ENCODE data around the gene DDX59.

The DDX59 gene

GRCh38 chr1:200620273-200621131 is 49.2 kb downstream of the DDX59 start, which contains the start of gene KIF14:
Gene KIF14, minus strand, starts transcription at chr1:200620751. Its CDS starts 2,028 bp downstream, at chr1:200618723.
- Histone ChIP-seq H3K27ac (ENCODE audit: insufficient read depth, low read length, poor library complexity, severe bottlenecking) (peak within 1 kb of the TSS; percentile 44), H3K36me3 (ENCODE audit: control insufficient read depth, insufficient read depth, low read length) (no peaks in the 10 kb centered on the region), H3K4me1 (ENCODE audit: control insufficient read depth, insufficient read depth, low read length, poor library complexity, severe bottlenecking) (peaks cover 12% of the 10 kb centered on the region), H3K4me3 (ENCODE audit: insufficient read depth, low read depth, low read length, poor library complexity, severe bottlenecking) (peak within 1 kb of the TSS; percentile 63), H3K27me3 (replicated peaks; ENCODE audit: control insufficient read depth, insufficient read depth, low read length, poor library complexity, severe bottlenecking) (no peaks in the 10 kb centered on the region), H3K9me3 (ENCODE audit: control insufficient read depth, low read length) (no peaks in the 10 kb centered on the region)
- peak; percentile 86 to 89 (median 86) for DNase-seq

DNA sequence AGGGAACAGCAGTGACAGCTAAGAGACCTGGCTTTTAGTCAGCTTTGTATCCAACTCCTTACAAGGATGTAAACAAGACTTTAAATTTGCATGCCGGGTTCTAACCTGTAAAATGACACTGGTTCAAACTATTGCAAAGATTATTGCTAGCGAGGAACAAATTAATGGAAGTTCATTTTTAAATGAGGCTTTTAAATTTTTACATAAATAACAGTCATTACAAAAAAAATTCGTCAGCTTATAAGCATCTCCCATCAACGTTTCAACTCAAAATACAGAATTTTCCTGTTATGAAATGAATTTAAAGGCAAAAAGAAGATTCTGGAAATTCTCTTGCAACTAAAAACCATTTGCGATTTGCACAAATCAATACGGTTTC is 49.8 kb downstream of the DDX59 start:
- H3K9me3 ChIP-seq (ENCODE audit: control insufficient read depth, low read length): no peaks in the 10 kb centered on the region
- H3K27me3 ChIP-seq (replicated peaks; ENCODE audit: control insufficient read depth, insufficient read depth, low read length, poor library complexity, severe bottlenecking): no peaks in the 10 kb centered on the region
- peak overlapping the region; percentile 63 for H3K4me3 ChIP-seq (ENCODE audit: insufficient read depth, low read depth, low read length, poor library complexity, severe bottlenecking)
- DNase-seq: no peak
- peaks cover 12% of the 10 kb centered on the region for H3K4me1 ChIP-seq (ENCODE audit: control insufficient read depth, insufficient read depth, low read length, poor library complexity, severe bottlenecking)
- H3K27ac ChIP-seq (ENCODE audit: insufficient read depth, low read length, poor library complexity, severe bottlenecking): no peak overlapping the region
- no peaks in the 10 kb centered on the region for H3K36me3 ChIP-seq (ENCODE audit: control insufficient read depth, insufficient read depth, low read length)

- no peak for DNase-seq
- H3K4me1 ChIP-seq (ENCODE audit: control insufficient read depth, insufficient read depth, low read length, poor library complexity, severe bottlenecking): no peaks in the 10 kb centered on the region
- H3K9me3 ChIP-seq (ENCODE audit: control insufficient read depth, low read length): no peaks in the 10 kb centered on the region
- H3K36me3 ChIP-seq (ENCODE audit: control insufficient read depth, insufficient read depth, low read length): no peaks in the 10 kb centered on the region
- H3K27me3 ChIP-seq (replicated peaks; ENCODE audit: control insufficient read depth, insufficient read depth, low read length, poor library complexity, severe bottlenecking): no peaks in the 10 kb centered on the region
- no peak overlapping the region for H3K27ac ChIP-seq (ENCODE audit: insufficient read depth, low read length, poor library complexity, severe bottlenecking)
- no peak overlapping the region for H3K4me3 ChIP-seq (ENCODE audit: insufficient read depth, low read depth, low read length, poor library complexity, severe bottlenecking)
Observed at GRCh38 chr1:200610846-200611245, 58.9 kb downstream of the DDX59 start.

DNA sequence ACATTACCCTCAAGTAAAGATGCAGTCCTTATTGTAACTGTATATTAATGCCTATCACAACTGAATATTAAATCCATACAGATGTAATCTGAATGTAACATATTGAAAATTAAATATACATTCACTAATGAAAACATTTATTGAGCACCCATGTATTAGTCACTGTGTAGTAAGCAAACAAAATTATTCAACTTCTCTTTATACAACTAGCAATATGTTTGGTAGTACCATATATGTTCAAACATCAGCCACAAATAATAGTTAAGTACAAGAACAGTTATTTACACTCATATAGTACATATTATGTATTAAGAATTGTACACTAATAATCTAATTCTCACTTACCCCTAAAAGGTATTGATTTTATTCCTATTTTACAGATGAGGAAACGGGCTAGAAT is 67.1 kb downstream of the DDX59 start:
- Histone ChIP-seq H3K4me3 (ENCODE audit: insufficient read depth, low read depth, low read length, poor library complexity, severe bottlenecking) (no peak overlapping the region), H3K27me3 (replicated peaks; ENCODE audit: control insufficient read depth, insufficient read depth, low read length, poor library complexity, severe bottlenecking) (no peaks in the 10 kb centered on the region), H3K36me3 (ENCODE audit: control insufficient read depth, insufficient read depth, low read length) (no peaks in the 10 kb centered on the region), H3K4me1 (ENCODE audit: control insufficient read depth, insufficient read depth, low read length, poor library complexity, severe bottlenecking) (no peaks in the 10 kb centered on the region), H3K27ac (ENCODE audit: insufficient read depth, low read length, poor library complexity, severe bottlenecking) (no peak overlapping the region), H3K9me3 (ENCODE audit: control insufficient read depth, low read length) (no peaks in the 10 kb centered on the region)
- no peak for DNase-seq
